NCI-H510A (cell line): ENCODE data around the gene ORC3.
"Not testable (repeated sequence)": the region's sequence is repeated elsewhere in the genome, so short reads cannot be mapped to it uniquely, and the experiment has no call there.

ENCODE experiments used
- DNase-seq: peaks from one replicate; lab custom pipeline; 2025; lab: John Stamatoyannopoulos, UW

ORC3 gene

GRCh38 chr6:87600576-87600975 lies 10.6 kb downstream of the ORC3 start:
- no peak for DNase-seq

- no peak for DNase-seq
Observed at GRCh38 chr6:87606199-87606598, 16.3 kb downstream of the ORC3 start.

GRCh38 chr6:87608802-87609201 lies 18.9 kb downstream of the ORC3 start:
- no peak for DNase-seq

- DNase-seq, result not testable (repeated sequence)
Observed at GRCh38 chr6:87613018-87613417, 23.1 kb downstream of the ORC3 start.

GRCh38 chr6:87617405-87617804 lies 27.5 kb downstream of the ORC3 start:
- no peak for DNase-seq

- no peak for DNase-seq
Observed at GRCh38 chr6:87618531-87618930, 28.6 kb downstream of the ORC3 start.

- no peak for DNase-seq
Observed at GRCh38 chr6:87623248-87623647, 33.3 kb downstream of the ORC3 start.

GRCh38 chr6:87628424-87628823 lies 38.5 kb downstream of the ORC3 start:
- DNase-seq, result no peak

- no peak for DNase-seq
Observed at GRCh38 chr6:87628881-87629280, 38.9 kb downstream of the ORC3 start.

- DNase-seq, result no peak
Observed at GRCh38 chr6:87630746-87631145, 40.8 kb downstream of the ORC3 start.

GRCh38 chr6:87633851-87634250 lies 43.9 kb downstream of the ORC3 start:
- no peak for DNase-seq

- DNase-seq, result no peak
Observed at GRCh38 chr6:87636315-87636714, 46.4 kb downstream of the ORC3 start.

- DNase-seq, result no peak
Observed at GRCh38 chr6:87637106-87637505, 47.2 kb downstream of the ORC3 start.

- DNase-seq, result no peak
Observed at GRCh38 chr6:87639373-87639772, 49.4 kb downstream of the ORC3 start.

- no peak for DNase-seq
Observed at GRCh38 chr6:87641065-87641692, 51.2 kb downstream of the ORC3 start.

- DNase-seq, result no peak
Observed at GRCh38 chr6:87645080-87645479, 55.1 kb downstream of the ORC3 start.

- no peak for DNase-seq
Observed at GRCh38 chr6:87653074-87653962, 63.4 kb downstream of the ORC3 start.

GRCh38 chr6:87654122-87654521 lies 64.2 kb downstream of the ORC3 start:
- DNase-seq, result no peak

GRCh38 chr6:87654875-87655454 lies 65.0 kb downstream of the ORC3 start:
- no peak for DNase-seq

- DNase-seq, result no peak
Observed at GRCh38 chr6:87655824-87656223, 65.9 kb downstream of the ORC3 start.

GRCh38 chr6:87656857-87657256 lies 66.9 kb downstream of the ORC3 start:
- no peak for DNase-seq

GRCh38 chr6:87658516-87658915 lies 68.6 kb downstream of the ORC3 start:
- no peak for DNase-seq

- no peak for DNase-seq
Observed at GRCh38 chr6:87660226-87660911, 70.4 kb downstream of the ORC3 start.
